Fibroblast of skin of right quadriceps (primary cell): Measurements from ENCODE around the gene ANKK1.
A peak's percentile ranks its signal among the peaks of the same experiment; 100 is the strongest.

Source experiments
- DNase-seq: peaks from one replicate; pipeline ENCODE4 v3.0.0-alpha.2; 2013

The ANKK1 gene

GRCh38 chr11:113382121-113382520, 5.5 kb upstream of the ANKK1 start:
- DNase-seq = no peak

- peak; percentile 85 for DNase-seq
These were observed 3.0 kb upstream of the ANKK1 start for GRCh38 chr11:113384551-113384950.

GRCh38 chr11:113385749-113386148, 1.8 kb upstream of the ANKK1 start:
- no peak for DNase-seq

GRCh38 chr11:113386866-113387265, 713 bp upstream of the ANKK1 start:
- no peak for DNase-seq

GRCh38 chr11:113389272-113389671, 1.7 kb downstream of the ANKK1 start:
- no peak for DNase-seq

GRCh38 chr11:113392236-113392921, 4.8 kb downstream of the ANKK1 start:
- DNase-seq = no peak

GRCh38 chr11:113393501-113393985, 6.0 kb downstream of the ANKK1 start:
- no peak for DNase-seq

- no peak for DNase-seq
These were observed 7.3 kb downstream of the ANKK1 start for GRCh38 chr11:113394919-113395318.

GRCh38 chr11:113395782-113396336, 8.3 kb downstream of the ANKK1 start:
- DNase-seq = no peak

- no peak for DNase-seq
These were observed 9.1 kb downstream of the ANKK1 start for GRCh38 chr11:113396690-113397089.

- DNase-seq = no peak
These were observed 9.6 kb downstream of the ANKK1 start for GRCh38 chr11:113397212-113397611.

GRCh38 chr11:113397821-113398220, 10.2 kb downstream of the ANKK1 start:
- DNase-seq = no peak

- DNase-seq = no peak
These were observed 11.3 kb downstream of the ANKK1 start for GRCh38 chr11:113398669-113399430.

GRCh38 chr11:113400631-113401230, 13.2 kb downstream of the ANKK1 start:
- no peak for DNase-seq

GRCh38 chr11:113401718-113402117, 14.1 kb downstream of the ANKK1 start:
- no peak for DNase-seq

GRCh38 chr11:113404859-113405430, 17.4 kb downstream of the ANKK1 start:
- no peak for DNase-seq

- DNase-seq = no peak
These were observed 18.3 kb downstream of the ANKK1 start for GRCh38 chr11:113405724-113406478.

GRCh38 chr11:113407163-113407562, 19.6 kb downstream of the ANKK1 start:
- no peak for DNase-seq

- DNase-seq = no peak
These were observed 20.6 kb downstream of the ANKK1 start for GRCh38 chr11:113408206-113408605.

- no peak for DNase-seq
These were observed 21.3 kb downstream of the ANKK1 start for GRCh38 chr11:113408887-113409286.

- no peak for DNase-seq
These were observed 21.9 kb downstream of the ANKK1 start for GRCh38 chr11:113409526-113409925.

GRCh38 chr11:113410414-113411135, 23.0 kb downstream of the ANKK1 start:
- DNase-seq = no peak
